MCF 10A (cell line): ENCODE data around the gene UBE2D2. TPM values are rescaled to one million over a fixed set of nuclear protein-coding genes. Genes with fewer than 3 reads are reported as not detected.

Experiments used
- BruUV-seq: library from RNA; stranded (reverse); fragments of 400-500 nt; replicated peaks from 2 replicates; lab custom pipeline; 2021; lab: Mats Ljungman, UMichigan
- CTCF ChIA-PET: fragments of 300-600 bp; sonication (Branson Sonifier 250); formaldehyde crosslinking; extraction: SDS; loops from one replicate; lab custom pipeline; 2021; ENCODE audit warnings: antibody characterized with exemption, inconsistent platforms; lab: Yijun Ruan, JAX
- POLR2A ChIA-PET: fragments of 300-600, 350-650 bp; sonication (Branson Sonifier 250); formaldehyde crosslinking; extraction: SDS; loops from one replicate; lab custom pipeline; 2020; ENCODE audit warnings: antibody characterized with exemption, inconsistent platforms; lab: Yijun Ruan, JAX
- DNase-seq: peaks from one replicate; pipeline ENCODE4 v3.0.0-alpha.2; 2018; ENCODE audit not compliant: unreplicated experiment
- H3K27ac Mint-ChIP-seq: one replicate; pipeline ENCODE4 v1.8.0; 2022; ENCODE audit warnings: mild to moderate bottlenecking, low read depth, mixed read lengths; ENCODE audit not compliant: unreplicated experiment
- H3K27me3 Mint-ChIP-seq: one replicate; pipeline ENCODE4 v1.8.0; 2022; ENCODE audit warnings: mixed read lengths; ENCODE audit not compliant: insufficient read depth, unreplicated experiment
- H3K36me3 Mint-ChIP-seq: one replicate; pipeline ENCODE4 v1.8.0; 2022; ENCODE audit warnings: mild to moderate bottlenecking, moderate library complexity, mixed read lengths; ENCODE audit not compliant: insufficient read depth, unreplicated experiment
- H3K4me1 Mint-ChIP-seq: one replicate; pipeline ENCODE4 v1.8.0; 2022; ENCODE audit warnings: mixed read lengths; ENCODE audit not compliant: insufficient read depth, unreplicated experiment
- H3K4me3 Mint-ChIP-seq: one replicate; pipeline ENCODE4 v1.8.0; 2022; ENCODE audit warnings: mild to moderate bottlenecking, moderate library complexity, mixed read lengths; ENCODE audit not compliant: unreplicated experiment
- H3K9me3 Mint-ChIP-seq: one replicate; pipeline ENCODE4 v1.8.0; 2022; ENCODE audit warnings: mixed read lengths; ENCODE audit not compliant: unreplicated experiment
- CTCF ChIP-seq: fragments of 200-600 bp; IDR thresholded peaks from one replicate; pipeline ENCODE4 v1.8.0; 2022; ENCODE audit warnings: antibody characterized with exemption, mild to moderate bottlenecking; ENCODE audit not compliant: unreplicated experiment
- intact Hi-C: fragments of 100-400 bp; cut with micrococcal nuclease; formaldehyde crosslinking; loops from 2 replicates; pipeline ENCODE4 v1.14.1; 2022
- total RNA-seq: library from RNA; stranded (reverse); gene quantifications from 2 replicates; pipeline ENCODE4 v1.2.3, GENCODE V29; 2022

Gene UBE2D2
- total RNA-seq, 1 experiment from 2014 or later = 306 TPM

GRCh38 chr5:139646912-139647505, 85.9 kb downstream of the UBE2D2 start:
- H3K4me1 Mint-ChIP-seq = peaks cover 26% of the 10 kb centered on the region
- no TSS peak for BruUV-seq
- intact Hi-C loops = no loop called here
- no peaks in the 10 kb centered on the region for H3K27me3 Mint-ChIP-seq
- ChIA-PET CTCF (interaction anchor here (0.9 to 5.5 kb wide), 4 partner anchors 13 to 120 kb away, joined by 3 to 62 read pairs (median 6); no protein-coding TSS in a partner anchor), POLR2A (interaction anchor here (1.1 to 5.3 kb wide), 5 partner anchors 9 to 85 kb away, joined by 3 to 97 read pairs (median 24); partner anchors contain the start of gene UBE2D2)
- peaks cover 7% of the 10 kb centered on the region for H3K36me3 Mint-ChIP-seq
- no peaks in the 10 kb centered on the region for H3K9me3 Mint-ChIP-seq
- no peak overlapping the region for H3K27ac Mint-ChIP-seq
- no peak for DNase-seq
- TF ChIP-seq CTCF = no peak
- peak overlapping the region; percentile 87 for H3K4me3 Mint-ChIP-seq

DNA sequence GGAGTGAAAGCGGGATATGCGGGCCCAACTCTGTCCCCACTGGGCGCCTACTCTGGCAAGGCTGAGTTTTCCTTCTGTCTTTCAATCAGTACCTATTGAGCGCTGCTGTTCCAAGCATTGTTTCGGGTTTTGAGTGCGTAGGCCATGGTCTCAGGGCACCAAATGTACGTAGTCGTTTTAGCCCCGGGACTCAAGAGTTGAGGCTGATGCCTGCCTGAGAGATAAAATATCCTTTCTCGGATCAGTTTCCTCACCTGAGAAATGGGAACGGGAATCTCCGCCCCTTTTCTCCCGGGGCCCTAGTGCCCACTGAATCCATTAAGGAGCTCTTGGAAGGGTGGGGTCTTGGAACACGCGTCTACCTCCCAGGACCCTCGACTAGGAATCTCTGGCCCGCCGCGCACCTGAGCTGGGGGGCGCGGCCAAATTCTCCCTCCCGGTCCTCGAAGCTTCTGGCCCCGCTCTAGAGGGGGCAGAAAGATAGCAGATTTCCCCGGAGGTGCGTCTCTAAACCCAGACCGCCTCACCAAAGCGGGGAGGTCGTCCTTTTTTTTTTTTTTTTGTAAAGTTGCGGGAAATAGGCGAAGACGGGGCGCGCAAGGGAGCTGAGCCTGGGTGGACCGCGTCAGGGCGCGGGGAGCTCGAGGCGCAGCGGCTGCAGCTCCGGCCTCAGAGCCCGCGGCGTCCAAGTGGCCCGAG, 86.5 kb downstream of the UBE2D2 start:
- no peaks in the 10 kb centered on the region for H3K9me3 Mint-ChIP-seq
- no peak overlapping the region for H3K27ac Mint-ChIP-seq
- H3K27me3 Mint-ChIP-seq = no peaks in the 10 kb centered on the region
- H3K4me1 Mint-ChIP-seq = peaks cover 33% of the 10 kb centered on the region
- POLR2A ChIA-PET = interaction anchor here (0.8 to 5.3 kb wide), 8 partner anchors 10 to 118 kb away, joined by 3 to 97 read pairs (median 10); partner anchors contain the start of gene UBE2D2
- H3K36me3 Mint-ChIP-seq = peaks cover 7% of the 10 kb centered on the region
- CTCF ChIA-PET = interaction anchor here (0.5 to 5.5 kb wide), 8 partner anchors 8 to 1081 kb away, joined by 3 to 62 read pairs (median 4); no protein-coding TSS in a partner anchor
- TF ChIP-seq CTCF = no peak
- BruUV-seq = no TSS peak
- peak overlapping the region; percentile 87 for H3K4me3 Mint-ChIP-seq
- intact Hi-C loops = loop anchor here (1.0 kb wide), 1 partner anchor 10 kb away; no protein-coding TSS in a partner anchor
- no peak for DNase-seq

GRCh38 chr5:139648205-139649081, 87.3 kb downstream of the UBE2D2 start, which contains the start of gene CXXC5:
TSS of gene CXXC5 (plus strand) at chr5:139648349. CDS start at chr5:139680524, 32,175 bp downstream.
- Mint-ChIP-seq H3K36me3 (peaks cover 7% of the 10 kb centered on the region), H3K4me1 (peaks cover 38% of the 10 kb centered on the region), H3K4me3 (peak within 1 kb of the TSS; percentile 87), H3K9me3 (no peaks in the 10 kb centered on the region), H3K27me3 (no peaks in the 10 kb centered on the region), H3K27ac (no peak within 1 kb of the TSS)
- TF ChIP-seq CTCF = no peak
- no TSS peak for BruUV-seq
- ChIA-PET POLR2A (interaction anchor here (0.8 to 5.3 kb wide), 7 partner anchors 11 to 117 kb away, joined by 3 to 97 read pairs (median 14); partner anchors contain the start of gene UBE2D2), CTCF (interaction anchor here (0.5 to 5.5 kb wide), 9 partner anchors 9 to 1610 kb away, joined by 3 to 62 read pairs (median 4); no protein-coding TSS in a partner anchor)
- intact Hi-C loops = loop anchor here (1.0 kb wide), 1 partner anchor 11 kb away; no protein-coding TSS in a partner anchor
- peak; percentile 79 for DNase-seq
